Left renal pelvis (tissue), 4 donors: Measurements from ENCODE around the gene TSPO. TPM values are rescaled to one million over a fixed set of nuclear protein-coding genes. Genes with fewer than 3 reads are reported as not detected.
A peak's percentile ranks its signal among the peaks of the same experiment; 100 is the strongest.

Experiments
- DNase-seq, 4 donors: peaks; one replicate each; pipeline ENCODE4 v3.0.0-alpha.2; 2013; ENCODE audit warnings: low read depth in 4 of 4, low spot score in 3 of 4
- polyA plus RNA-seq, 4 donors: library from polyadenylated mRNA; unstranded; fragments of 120-200 nt; gene quantifications; one replicate each; pipeline ENCODE4 v1.2.1, GENCODE V29; 2013; ENCODE audit not compliant: insufficient read length in 4 of 4

Gene TSPO
- polyA plus RNA-seq, 4 donors, result 18.4 to 36.3 (median 22.1) TPM

DNA sequence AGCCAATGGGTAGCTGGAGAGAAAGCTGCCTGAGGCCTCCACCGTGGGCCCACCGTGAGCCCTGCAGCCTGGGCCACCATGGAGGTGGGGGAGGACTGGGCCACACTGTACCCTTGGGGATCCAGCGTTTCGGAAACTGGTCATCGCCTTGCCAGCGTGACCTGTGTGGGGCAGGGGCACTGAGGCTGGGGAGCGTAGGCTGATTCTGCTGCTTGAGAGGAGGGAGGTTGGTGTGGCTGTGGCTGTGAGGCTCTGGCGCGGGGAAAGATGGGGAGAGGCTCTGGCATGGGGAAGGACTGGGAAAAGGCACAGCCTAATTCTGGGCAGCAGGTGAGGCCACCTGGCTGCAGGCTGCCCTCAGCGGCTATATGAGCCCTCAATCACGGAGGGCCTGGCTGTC, 48.2 kb downstream of the TSPO start:
- no peak for DNase-seq

DNA sequence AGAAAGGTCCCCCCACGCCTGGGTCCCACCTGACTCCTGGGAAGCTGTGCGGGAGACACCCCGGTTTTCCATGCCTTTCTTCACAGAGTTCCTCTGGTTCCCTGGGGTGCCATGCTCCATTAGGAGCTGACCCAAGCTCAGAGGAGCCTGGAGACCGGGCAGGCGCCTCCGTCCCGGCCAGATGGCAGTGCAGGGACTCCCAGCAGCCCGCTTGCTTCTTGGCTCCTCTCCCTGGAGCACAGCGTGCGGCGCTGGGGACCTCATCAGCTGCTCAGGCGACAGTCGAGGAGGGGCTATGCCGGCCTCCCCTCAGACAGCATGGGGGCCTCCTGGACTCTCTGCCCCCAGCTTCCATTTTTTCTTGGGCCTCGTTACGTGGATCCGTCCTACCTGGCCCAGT, 48.7 kb downstream of the TSPO start:
- no peak for DNase-seq

DNA sequence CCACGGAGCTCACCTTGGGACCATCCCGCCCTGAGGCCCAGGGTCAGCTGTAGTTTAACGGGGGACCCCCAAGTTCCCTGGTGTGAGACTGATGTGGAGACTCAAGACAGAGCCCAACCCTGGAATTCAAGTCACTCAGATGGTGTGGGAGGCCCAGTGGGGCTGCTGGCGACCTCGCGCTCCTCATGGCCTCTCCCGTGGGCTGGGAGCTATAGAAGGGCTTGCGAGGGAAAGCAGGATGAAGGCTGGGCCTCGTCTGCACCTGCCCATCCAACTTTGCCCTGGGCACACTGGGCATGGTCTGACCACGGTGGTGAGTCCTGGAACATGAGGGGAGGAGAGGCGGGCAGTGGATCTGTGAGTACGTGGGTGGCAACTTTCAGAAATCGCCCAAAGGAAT, 49.2 kb downstream of the TSPO start:
- DNase-seq, result no peak

DNA sequence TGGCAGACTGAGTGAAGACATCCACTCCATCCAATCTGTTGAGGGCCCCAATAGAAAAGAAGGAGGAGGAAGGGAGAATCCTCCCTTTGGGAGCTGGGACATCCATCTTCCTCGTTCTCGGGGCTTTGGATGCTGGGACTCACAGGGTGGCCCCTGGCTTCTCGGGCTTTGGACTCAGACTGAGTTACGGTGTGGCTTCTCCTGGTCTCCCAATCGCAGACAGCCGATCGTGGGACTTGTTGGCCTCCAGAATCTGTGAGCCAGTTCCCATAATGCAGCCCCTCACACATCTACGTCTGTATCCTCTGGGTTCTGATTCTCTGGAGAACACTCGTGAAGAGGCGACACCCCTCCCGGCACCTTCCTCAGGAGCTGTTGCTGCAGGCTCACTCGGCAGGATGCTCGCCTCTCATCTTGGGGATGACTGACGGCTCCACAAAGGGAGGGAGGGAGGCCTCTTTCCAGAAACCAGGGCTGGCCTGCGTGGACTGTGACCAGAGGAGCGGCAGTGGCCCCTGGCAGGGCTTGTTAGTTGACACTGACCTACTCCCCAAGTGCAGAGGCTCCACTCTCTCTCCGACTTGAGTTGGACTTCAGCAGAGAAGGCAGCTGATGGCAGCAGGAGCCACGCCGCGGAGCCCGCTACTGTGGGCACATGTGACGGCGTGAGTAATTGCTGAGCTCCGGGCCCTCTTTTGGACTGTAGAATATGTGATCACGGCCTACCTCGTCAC, 50.3 kb downstream of the TSPO start:
- no peak for DNase-seq

DNA sequence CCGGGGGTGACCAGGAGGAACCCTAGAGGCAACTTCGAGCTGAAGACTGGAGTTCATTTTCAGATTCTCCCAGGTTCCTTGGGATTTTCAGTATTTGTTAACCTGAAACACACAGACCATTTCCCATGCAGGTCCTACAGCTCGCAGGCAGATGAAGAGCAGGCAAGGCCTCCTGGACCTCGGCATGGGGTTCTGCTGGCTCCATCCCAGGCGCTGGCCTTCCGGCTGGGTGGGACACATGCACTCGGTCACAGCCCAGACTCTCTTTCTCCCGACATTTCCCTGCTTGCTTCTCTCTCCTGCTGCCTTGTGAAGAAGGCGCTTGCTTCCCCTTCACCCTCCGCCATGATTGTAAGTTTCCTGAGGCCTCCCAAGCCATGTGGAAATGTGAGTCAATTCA, 51.0 kb downstream of the TSPO start:
- DNase-seq, result no peak

DNA sequence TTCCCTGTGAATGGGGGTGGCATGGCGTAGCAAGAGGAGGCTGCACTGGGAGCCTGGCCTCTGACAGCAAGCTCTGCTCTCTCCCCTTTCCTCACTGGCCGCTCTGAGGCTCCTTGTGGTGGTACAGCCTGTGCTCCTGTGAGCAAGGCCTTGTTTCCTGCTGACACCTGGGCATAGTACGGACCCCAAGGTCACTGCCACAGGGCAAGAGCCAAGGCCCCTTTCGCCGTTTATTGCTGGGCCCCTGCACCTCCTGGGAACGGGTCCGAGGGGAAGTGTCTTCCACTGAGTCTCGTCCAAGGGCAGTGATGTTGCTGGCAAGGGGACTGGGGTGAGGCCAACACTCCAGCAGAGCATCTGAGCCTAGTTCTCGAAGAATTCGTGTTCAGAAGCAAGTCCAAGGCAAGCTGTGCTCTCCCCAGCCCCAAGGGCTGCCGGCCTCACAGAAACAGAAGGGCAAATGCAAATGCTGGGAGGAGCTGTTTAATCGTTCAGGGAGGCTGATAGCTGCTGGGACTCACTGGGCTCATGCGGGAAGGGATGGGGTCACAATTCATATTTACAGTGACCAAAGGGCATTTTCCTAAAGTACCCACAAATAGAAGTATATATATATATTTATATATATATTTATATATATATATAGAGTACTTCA, 51.5 kb downstream of the TSPO start:
- DNase-seq, result no peak

DNA sequence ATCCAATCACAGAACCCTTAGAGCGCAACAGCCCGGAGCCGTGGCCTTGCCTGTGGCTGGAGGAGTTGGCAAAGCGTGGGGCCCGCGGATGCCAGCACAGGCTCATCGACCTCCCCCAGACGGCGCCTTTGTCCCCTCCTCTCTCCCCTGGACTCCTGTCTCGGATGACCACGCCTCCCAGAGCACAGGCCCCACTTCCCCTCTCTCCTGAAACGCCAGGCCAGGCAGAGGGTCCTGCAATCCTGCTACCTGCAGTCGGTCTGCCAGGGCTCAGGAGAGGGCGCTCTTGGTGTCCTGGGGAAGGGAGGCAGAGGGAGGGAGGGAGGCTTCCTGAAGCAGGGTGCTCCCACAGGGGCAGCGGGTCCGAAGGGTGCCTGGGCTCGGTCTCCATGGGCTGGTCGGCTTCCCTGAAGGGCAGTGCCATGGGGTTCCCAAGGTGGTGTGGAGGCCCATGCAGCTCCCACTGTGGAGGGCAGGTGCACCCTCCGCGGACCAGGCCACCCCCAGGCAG, 52.2 kb downstream of the TSPO start:
- DNase-seq, result peak in 2 of 4 donors; percentile 46

DNA sequence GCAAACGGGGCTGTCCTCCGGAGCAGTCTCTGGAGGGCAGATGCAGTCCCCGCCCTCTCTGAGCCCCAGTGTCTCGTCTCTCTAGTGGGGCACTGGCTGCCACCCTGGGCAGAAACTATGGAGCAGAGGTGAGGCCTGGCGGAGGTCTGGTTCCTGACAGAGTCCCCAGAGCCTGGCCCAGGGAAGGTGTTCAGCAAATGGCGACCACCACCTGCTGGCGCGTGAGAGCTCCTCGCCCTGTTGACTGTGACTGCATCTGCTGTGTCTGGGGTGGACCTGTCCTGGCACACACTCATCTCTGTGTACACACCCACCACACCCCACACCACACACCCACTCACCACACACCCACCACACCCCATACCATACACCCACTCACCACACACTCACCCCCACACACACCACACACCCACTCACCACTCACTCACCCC, 53.9 kb downstream of the TSPO start:
- DNase-seq, result no peak

DNA sequence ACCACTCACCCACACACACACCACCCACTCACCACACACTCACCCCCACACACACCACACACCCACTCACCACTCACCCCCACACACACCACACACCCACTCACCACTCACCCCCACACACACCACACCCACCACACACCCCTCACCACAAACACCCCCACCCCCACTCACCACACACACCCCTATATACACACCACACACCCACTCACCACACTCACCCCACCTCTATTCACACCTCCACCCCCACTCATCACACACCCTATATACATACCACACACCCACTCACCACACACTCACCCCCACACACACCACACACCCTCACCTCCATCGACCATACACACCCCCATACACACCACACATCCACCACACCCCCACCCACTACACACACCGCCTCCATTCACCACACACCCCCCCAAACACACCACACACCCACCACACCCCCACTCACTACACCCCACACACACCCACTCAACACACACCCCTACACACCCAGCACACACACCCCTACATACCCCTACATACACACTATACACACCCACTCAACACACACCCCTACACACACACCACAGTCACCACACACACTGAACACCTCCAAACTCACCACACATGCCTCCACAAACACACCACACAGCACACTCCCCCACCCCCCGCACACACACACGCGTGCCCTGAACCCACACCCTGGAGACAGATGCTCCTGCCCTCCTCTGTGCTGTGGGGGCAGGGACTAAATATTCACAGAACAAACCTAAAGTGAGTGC, 54.6 kb downstream of the TSPO start:
- DNase-seq, result no peak

DNA sequence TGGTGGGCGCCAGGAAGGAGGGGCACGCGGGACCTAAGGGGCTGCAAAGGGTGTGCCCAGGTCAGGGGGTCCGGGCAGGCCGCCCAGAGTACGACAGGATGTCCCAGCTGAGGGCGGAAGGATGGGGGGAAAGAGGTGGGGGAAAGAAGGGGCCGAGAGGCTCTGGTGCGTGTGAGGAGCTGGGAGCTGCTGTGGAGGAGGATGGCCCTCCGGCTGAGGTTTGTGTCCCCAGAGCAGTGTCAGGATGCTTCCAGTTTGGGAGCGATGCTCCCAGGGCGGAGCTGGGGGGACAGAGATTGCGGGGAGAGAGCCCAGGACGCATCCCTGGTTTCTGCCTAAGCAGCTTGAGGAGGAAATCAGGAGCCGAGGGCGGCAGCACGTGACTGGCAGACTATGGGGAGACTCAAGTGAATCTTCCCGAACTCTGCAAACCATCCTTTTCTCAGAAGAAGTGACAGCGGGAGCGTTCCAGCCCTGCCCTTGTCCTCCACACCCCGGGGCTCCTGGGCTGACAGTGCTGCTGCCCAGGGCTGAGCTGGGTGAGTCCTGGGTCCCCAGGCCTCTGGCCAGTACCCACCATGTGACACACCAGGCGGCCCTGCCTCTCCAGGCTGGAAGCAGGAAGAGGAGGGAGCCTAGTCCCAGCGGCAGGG, 55.3 kb downstream of the TSPO start:
- no peak for DNase-seq

DNA sequence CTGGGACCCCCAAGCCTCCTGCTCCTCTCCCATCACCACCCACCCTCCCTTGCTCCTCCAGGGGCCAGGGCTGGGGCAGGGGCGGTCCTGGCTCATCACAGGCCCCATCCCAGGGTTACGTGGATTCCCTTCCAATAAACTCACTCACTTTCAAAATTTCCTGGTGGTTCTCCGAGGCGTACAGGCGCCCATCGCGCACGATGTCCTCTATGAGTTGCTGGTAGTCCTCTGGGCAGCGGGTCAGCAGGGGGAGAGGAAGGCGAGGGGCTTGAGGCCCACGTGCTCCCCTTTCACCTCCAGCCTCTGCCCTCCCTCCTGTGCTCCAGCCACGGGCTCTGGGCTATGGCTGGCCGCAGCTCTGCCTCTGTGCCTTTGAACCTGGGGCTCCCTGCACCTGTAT, 56.0 kb downstream of the TSPO start:
- DNase-seq, result no peak

DNA sequence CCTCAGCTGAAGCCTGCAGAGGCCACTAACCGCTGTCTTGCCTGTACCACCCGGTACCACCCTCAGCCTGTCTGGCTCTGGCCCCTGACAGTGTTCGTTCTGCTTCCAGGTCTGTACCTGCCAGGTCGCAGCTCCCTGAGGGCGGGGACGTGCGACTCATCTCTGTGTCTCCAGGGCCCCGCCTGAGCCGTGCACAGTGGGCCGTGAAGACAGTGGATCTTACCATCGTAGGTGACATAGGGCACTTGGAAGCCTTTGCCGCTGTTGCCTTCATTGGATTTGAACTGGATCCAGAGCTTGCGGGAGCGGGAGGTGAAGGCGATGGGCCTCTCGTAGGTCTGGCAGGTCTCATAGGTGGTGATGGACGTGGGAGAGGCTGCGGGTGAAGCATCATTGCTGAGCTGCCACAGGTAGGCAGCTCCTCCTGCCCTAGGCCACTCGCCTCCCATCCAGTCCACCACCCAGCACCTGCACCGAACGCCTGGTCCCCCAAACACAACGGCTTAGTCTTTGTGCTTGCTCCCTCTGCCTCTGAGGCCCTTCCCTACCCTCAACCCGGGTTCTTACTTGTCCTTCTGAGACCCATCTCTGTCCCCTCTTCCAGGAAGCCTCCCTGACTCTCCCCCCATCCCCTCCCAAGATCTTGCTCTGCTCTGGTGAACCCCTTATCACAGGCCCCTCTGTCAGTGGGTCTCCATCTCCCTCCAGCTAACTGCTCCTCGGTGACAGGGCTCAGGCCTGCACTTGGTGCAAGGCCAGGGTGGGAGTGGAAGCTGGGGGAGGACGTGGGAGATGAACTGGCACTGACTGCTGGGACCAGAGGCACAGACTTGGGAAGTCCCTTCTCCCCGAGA, 56.7 kb downstream of the TSPO start:
- DNase-seq, result no peak

DNA sequence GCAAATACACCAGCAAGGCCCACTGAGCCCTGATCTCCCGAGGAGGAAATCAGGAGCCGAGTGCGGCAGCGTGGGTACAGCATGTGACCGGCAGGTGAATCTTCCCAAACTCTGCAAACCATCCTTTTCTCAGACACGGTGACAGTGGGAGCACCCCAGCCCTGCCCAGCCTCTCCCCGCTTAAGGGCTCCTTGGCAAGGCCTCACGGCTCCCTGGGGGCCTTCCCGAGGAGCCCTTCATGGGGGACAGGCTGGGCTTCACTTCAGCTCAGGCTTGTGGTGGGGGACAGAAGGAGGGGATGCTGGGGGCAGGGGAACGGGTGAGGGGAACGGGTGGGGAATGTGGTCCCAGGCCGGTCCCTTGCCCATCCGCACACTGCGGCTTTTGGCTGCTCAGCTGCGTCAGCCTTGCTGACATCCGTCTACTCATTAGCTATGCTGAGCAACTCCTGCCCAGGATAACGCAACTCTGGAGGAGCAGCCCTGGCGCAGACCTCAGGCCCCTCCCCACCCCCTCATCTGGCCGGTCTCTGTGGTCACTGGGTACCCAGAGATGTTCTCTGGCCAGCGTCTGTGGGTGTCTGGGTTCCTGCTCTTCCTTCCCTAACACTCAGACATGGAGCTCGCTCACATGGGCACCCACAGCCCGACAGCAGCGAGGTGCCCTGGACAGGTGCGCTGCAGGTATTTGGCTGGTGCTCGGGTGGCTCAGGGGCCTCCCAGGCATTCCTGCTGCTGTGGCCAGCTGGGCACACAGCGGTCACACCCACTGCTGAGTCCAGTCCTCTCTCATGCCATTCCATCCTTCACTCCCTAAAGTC, 57.6 kb downstream of the TSPO start:
- no peak for DNase-seq

DNA sequence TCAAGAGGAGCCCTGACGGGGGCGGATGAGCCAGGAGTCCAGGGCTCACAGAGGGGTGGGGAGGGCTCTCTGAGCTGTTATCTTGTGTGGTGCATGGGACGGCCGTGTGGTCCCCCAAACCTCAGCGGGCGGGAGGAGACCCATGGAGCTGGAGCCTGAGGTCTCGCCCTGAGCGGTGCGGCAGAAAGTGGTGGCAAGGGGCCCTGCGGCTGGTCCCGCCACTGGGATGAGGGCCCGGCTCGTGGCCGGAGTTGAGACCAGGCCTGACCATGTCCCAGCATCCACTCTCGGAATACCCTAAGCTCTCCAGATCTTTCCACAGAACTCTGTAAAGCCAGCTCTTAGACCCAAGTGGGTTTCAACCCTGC, 58.1 kb downstream of the TSPO start:
- DNase-seq, result no peak

DNA sequence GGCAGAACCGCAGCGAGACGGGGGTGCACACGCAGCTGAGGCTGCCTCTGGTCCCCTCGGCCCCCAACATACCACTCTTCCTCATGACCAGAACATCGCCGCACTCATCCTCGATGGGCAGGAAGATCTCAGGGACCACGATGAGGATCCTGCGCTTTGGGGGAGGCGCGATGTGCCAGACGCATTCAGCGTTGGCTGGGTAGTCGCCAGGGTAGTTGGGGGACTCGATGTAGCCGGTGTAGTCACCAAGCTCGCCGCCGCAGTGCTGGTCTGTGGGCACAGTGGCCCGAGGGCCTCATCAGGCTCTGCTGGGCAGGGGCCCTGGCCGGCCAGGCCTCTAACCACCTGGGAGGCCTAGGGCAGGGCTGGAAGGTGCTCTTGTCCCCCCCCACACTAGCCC, 58.6 kb downstream of the TSPO start:
- DNase-seq, result no peak

DNA sequence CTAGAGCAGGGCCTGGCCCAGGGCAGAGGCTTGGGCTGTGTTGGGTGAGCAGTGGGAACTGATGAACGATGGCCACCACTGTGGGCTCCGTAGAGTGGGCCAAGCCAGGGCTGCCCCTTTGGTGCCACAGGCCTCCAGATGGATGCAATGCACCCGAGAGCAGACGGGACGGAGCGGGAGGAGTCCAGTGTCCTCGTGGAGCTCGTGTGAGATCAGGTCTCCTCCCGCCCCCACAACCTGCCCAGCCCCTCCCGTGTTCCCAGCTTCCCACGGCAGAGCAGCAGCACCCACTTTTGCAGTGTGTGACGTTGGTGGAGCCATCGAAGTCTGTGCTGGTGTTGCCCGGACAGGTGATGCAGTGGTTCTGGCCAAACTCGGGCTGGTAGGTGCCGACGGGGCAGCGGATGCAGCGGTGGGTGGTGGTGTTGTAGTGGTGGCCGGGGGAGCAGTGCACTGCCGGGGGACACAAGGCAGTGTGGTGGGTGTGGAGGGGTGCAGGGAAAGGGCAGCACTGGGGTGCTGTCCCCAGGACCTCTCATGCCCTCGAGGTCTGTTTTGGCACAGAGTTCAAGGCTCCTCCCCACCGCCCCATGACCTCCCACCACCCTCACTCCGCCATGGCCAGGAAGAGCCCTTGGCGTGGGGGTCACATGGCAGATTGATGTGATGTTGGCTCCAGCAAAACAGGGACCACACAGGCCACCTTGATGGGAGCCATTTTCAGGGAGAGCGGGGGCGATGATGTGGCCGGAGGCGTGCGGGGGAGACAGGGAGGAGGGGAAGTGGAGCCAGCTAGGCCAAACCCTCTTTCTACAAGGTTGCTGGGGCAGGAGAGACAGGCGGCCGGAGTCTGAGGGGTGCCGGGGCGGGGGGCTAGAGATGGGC, 59.5 kb downstream of the TSPO start:
- no peak for DNase-seq

DNA sequence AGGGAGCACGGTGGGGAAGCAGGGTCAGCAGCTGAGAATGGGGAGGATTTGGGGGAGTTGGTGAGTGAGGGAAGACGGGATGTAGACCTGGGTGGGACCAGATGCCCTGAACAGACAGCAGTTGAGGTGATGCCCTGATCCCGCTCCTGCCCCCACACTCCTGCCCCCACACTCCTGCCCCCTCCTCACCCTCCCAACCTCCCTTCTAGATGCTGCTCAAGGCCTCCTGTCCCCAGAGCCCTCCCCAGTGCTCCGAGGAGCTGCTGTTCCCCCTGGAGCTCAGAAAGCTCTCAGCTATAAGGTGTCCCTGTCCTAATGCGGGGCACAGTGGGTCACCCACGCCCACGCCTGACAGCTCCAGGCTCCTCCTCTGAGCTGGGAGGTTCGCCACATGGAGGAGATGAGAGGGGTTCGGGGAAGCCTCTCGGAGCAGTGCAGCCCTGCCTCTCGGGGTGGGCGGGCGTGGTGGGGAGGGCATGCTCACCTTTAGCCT, 60.6 kb downstream of the TSPO start:
- DNase-seq, result no peak

DNA sequence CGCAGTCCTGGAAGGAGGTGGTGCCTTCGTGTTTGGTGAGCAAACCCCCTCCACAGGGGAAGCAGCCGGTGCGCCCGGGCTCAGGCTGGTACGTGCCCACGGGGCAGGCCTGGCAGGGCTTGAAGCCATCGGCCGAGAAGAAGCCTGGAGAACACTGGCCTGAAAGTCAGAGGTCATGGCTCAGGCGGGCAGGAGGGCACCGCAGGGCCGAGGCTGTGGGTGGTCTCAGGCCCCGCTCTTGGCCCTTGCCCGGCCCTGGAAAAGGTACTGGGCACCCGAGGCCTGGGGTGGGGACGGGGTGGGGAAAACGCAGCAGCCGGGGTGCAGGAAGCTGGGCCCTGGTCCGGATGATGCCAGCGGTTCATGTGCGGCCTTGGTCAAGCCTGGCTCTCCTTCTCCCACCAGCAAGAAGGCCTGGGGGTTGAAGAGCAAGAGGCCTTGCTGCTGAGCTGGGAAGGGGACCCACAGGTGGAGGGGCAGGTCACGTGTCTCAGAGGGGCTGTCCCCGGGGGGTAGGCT, 61.1 kb downstream of the TSPO start:
- no peak for DNase-seq
